ENCODE data around the gene TARM1.
A peak's percentile ranks its signal among the peaks of the same experiment; 100 is the strongest.

The TARM1 gene

GRCh38 chr19:54081032-54081431 is at the start of gene TARM1:
Gene TARM1, minus strand, starts transcription at chr19:54081365. Its CDS starts 25 bp downstream, at chr19:54081340.
- Histone ChIP-seq H3K4me1 (ENCODE audit: control insufficient read depth in 1 of 2, insufficient read depth in 1 of 2, low read depth in 1 of 2, low read length in 1 of 2) (peaks cover 36 to 44% of the 10 kb centered on the region in 2 experiments), H3K27ac (peak within 1 kb of the TSS; percentile 74), H3K9me3 (no peaks in the 10 kb centered on the region), H3K4me3 (ENCODE audit: low read depth in 1 of 2, low read length in 1 of 2) (peak within 1 kb of the TSS; percentile 5 to 42), H3K27me3 (no peaks in the 10 kb centered on the region), H3K36me3 (no peaks in the 10 kb centered on the region)
- TF ChIP-seq CTCF (IDR thresholded peaks at IDR 0.05) = no peak

GRCh38 chr19:54129617-54129996 is 48.4 kb upstream of the TARM1 start:
- H3K9me3 ChIP-seq = no peaks in the 10 kb centered on the region
- no peak overlapping the region for H3K27ac ChIP-seq
- H3K27me3 ChIP-seq = no peaks in the 10 kb centered on the region
- no peak for TF ChIP-seq CTCF (IDR thresholded peaks at IDR 0.05)
- no peaks in the 10 kb centered on the region for H3K4me1 ChIP-seq (ENCODE audit: control insufficient read depth in 1 of 2, insufficient read depth in 1 of 2, low read depth in 1 of 2, low read length in 1 of 2)
- H3K36me3 ChIP-seq = peaks cover 76% of the 10 kb centered on the region
- no peak overlapping the region for H3K4me3 ChIP-seq (ENCODE audit: low read depth in 1 of 2, low read length in 1 of 2)

GRCh38 chr19:54128796-54129616 is 47.8 kb upstream of the TARM1 start:
- H3K27me3 ChIP-seq = no peaks in the 10 kb centered on the region
- H3K4me3 ChIP-seq (ENCODE audit: low read depth in 1 of 2, low read length in 1 of 2) = no peak overlapping the region
- no peak for TF ChIP-seq CTCF (IDR thresholded peaks at IDR 0.05)
- no peaks in the 10 kb centered on the region for H3K4me1 ChIP-seq (ENCODE audit: control insufficient read depth in 1 of 2, insufficient read depth in 1 of 2, low read depth in 1 of 2, low read length in 1 of 2)
- H3K9me3 ChIP-seq = no peaks in the 10 kb centered on the region
- H3K27ac ChIP-seq = no peak overlapping the region
- H3K36me3 ChIP-seq = peaks cover 82% of the 10 kb centered on the region

- no peaks in the 10 kb centered on the region for H3K27me3 ChIP-seq
- H3K9me3 ChIP-seq = no peaks in the 10 kb centered on the region
- H3K4me1 ChIP-seq (ENCODE audit: control insufficient read depth in 1 of 2, insufficient read depth in 1 of 2, low read depth in 1 of 2, low read length in 1 of 2) = no peaks in the 10 kb centered on the region
- no peak overlapping the region for H3K4me3 ChIP-seq (ENCODE audit: low read depth in 1 of 2, low read length in 1 of 2)
- no peak overlapping the region for H3K27ac ChIP-seq
- peaks cover 88% of the 10 kb centered on the region for H3K36me3 ChIP-seq
- TF ChIP-seq CTCF (IDR thresholded peaks at IDR 0.05) = no peak
Measured at GRCh38 chr19:54128441-54128725, 47.2 kb upstream of the TARM1 start.

- no peaks in the 10 kb centered on the region for H3K27me3 ChIP-seq
- H3K36me3 ChIP-seq = peaks cover 90% of the 10 kb centered on the region
- H3K4me3 ChIP-seq (ENCODE audit: low read depth in 1 of 2, low read length in 1 of 2) = no peak overlapping the region
- H3K27ac ChIP-seq = no peak overlapping the region
- no peaks in the 10 kb centered on the region for H3K9me3 ChIP-seq
- H3K4me1 ChIP-seq (ENCODE audit: control insufficient read depth in 1 of 2, insufficient read depth in 1 of 2, low read depth in 1 of 2, low read length in 1 of 2) = no peaks in the 10 kb centered on the region
- TF ChIP-seq CTCF (IDR thresholded peaks at IDR 0.05) = no peak
Measured at GRCh38 chr19:54127688-54128440, 46.7 kb upstream of the TARM1 start.

Data from neutrophil (primary cell).